HepG2 (cell line): ENCODE measurements around the gene SFT2D1. TPM values are rescaled to one million over a fixed set of nuclear protein-coding genes. Genes with fewer than 3 reads are reported as not detected.

Source experiments
- ELF1 ChIP-seq: sonication (generic); formaldehyde crosslinking; IDR thresholded peaks from 2 replicates; pipeline ENCODE4 v1.4.0; 2020; ENCODE audit warnings: missing genetic modification reagents
- FOSL2 ChIP-seq: sonication (generic); formaldehyde crosslinking; IDR thresholded peaks from 2 replicates; pipeline ENCODE4 v1.4.0; 2020; ENCODE audit warnings: missing genetic modification reagents
- HMG20B ChIP-seq: conservative IDR thresholded peaks from 2 replicates; pipeline ENCODE4 v1.6.1; 2016; ENCODE audit warnings: missing genetic modification reagents, missing compliant biosample characterization
- HNF1A ChIP-seq, 2 experiments: sonication (generic) in 1 of 2; formaldehyde crosslinking in 1 of 2; IDR thresholded peaks; 2 replicates each; pipeline versions ENCODE4 v1.4.0 to v1.6.1; 2016 to 2020; ENCODE audit warnings: borderline replicate concordance in 1 of 2, low read depth in 1 of 2, mild to moderate bottlenecking in 1 of 2, missing genetic modification reagents in 1 of 2
- HOMEZ ChIP-seq: IDR thresholded peaks from 2 replicates; pipeline ENCODE4 v1.6.1; 2016; ENCODE audit warnings: low read depth
- MAZ ChIP-seq, 2 experiments: sonication (generic) in 1 of 2; formaldehyde crosslinking in 1 of 2; IDR thresholded peaks; 2 replicates each; pipeline versions ENCODE4 v1.5.0 to v1.6.1; 2012 to 2020; ENCODE audit warnings: low read depth in 2 of 2, mild to moderate bottlenecking in 2 of 2, borderline replicate concordance in 1 of 2, improper control_type of control experiment in 1 of 2, low read length in 1 of 2, missing genetic modification reagents in 1 of 2, moderate library complexity in 1 of 2
- MXD4 ChIP-seq: IDR thresholded peaks from 2 replicates; pipeline ENCODE4 v1.6.1; 2016; ENCODE audit warnings: mild to moderate bottlenecking, missing biosample characterization, missing genetic modification reagents
- NFKB2 ChIP-seq: sonication (generic); formaldehyde crosslinking; IDR thresholded peaks from 2 replicates; pipeline ENCODE4 v1.4.0; 2020; ENCODE audit warnings: missing genetic modification reagents, borderline replicate concordance
- PITX1 ChIP-seq: sonication (generic); formaldehyde crosslinking; IDR thresholded peaks from 2 replicates; pipeline ENCODE4 v1.5.1; 2020; ENCODE audit warnings: mild to moderate bottlenecking, missing genetic modification reagents
- RAD21 ChIP-seq: fragments of 450-650 bp; formaldehyde crosslinking; IDR thresholded peaks from 2 replicates; pipeline ENCODE4 v1.5.0; 2020; ENCODE audit warnings: mild to moderate bottlenecking
- RBM39 ChIP-seq: fragments of 200-400 bp; formaldehyde crosslinking; IDR thresholded peaks from one replicate; pipeline ENCODE4 v1.6.1; 2018; ENCODE audit warnings: antibody characterized with exemption, mild to moderate bottlenecking, low read depth, low read length; ENCODE audit not compliant: poor library complexity, severe bottlenecking
- RFX1 ChIP-seq: fragments of 450-650 bp; IDR thresholded peaks from 2 replicates; pipeline ENCODE4 v1.6.1; 2017
- STAG1 ChIP-seq: sonication (generic); formaldehyde crosslinking; IDR thresholded peaks from 2 replicates; pipeline ENCODE4 v1.4.0; 2020; ENCODE audit warnings: missing genetic modification reagents
- TARDBP ChIP-seq: sonication (generic); formaldehyde crosslinking; IDR thresholded peaks from 2 replicates; pipeline ENCODE4 v1.8.0; 2022; ENCODE audit warnings: mild to moderate bottlenecking, missing genetic modification reagents
- ZMYM4 ChIP-seq: sonication (generic); formaldehyde crosslinking; IDR thresholded peaks from 2 replicates; pipeline ENCODE4 v1.8.1; 2023; ENCODE audit warnings: mild to moderate bottlenecking, missing genetic modification reagents
- ZNF274 ChIP-seq: sonication (generic); formaldehyde crosslinking; IDR thresholded peaks from 2 replicates; pipeline ENCODE4 v1.5.1; 2020; ENCODE audit warnings: mild to moderate bottlenecking, missing genetic modification reagents
- ZNF280D ChIP-seq: sonication (generic); formaldehyde crosslinking; IDR thresholded peaks from 2 replicates; pipeline ENCODE4 v1.5.1; 2020; ENCODE audit warnings: mild to moderate bottlenecking, missing genetic modification reagents
- ZNF614 ChIP-seq: IDR thresholded peaks from 2 replicates; pipeline ENCODE4 v1.6.1; 2018; ENCODE audit warnings: missing biosample characterization, missing genetic modification reagents, inconsistent platforms, borderline replicate concordance
- ZNF652 ChIP-seq: IDR thresholded peaks from 2 replicates; pipeline ENCODE4 v1.6.1; 2016; ENCODE audit warnings: low read depth, borderline replicate concordance
- ZNF883 ChIP-seq: sonication (generic); formaldehyde crosslinking; IDR thresholded peaks from 2 replicates; pipeline ENCODE4 v1.5.1; 2020; ENCODE audit warnings: mild to moderate bottlenecking, missing genetic modification reagents; ENCODE audit errors: not compliant biosample characterization
- ZNF891 ChIP-seq: sonication (generic); formaldehyde crosslinking; IDR thresholded peaks from 2 replicates; pipeline ENCODE4 v1.5.0; 2020; ENCODE audit warnings: mild to moderate bottlenecking, missing genetic modification reagents
- polyA plus RNA-seq, 8 experiments: library from polyadenylated mRNA; depleted of rRNA in 3 of 8; stranded (reverse) in 7 of 8; unstranded in 1 of 8; fragments of >200 nt; fragmentation: Illumina TruSeq in 4 of 8; extraction: Trizol in 4 of 8; gene quantifications; 2 replicates each; pipeline versions ENCODE4 v1.2.1 to v1.2.3, GENCODE V29; 2011 to 2016; ENCODE audit warnings: low read depth in 4 of 8, missing spikeins in 1 of 8, mixed read lengths in 1 of 8; ENCODE audit not compliant: insufficient read depth in 1 of 8
- total RNA-seq, 5 experiments: library from RNA; depleted of rRNA; stranded (reverse); fragments of >200 nt; fragmentation: Illumina TruSeq; extraction: Trizol; gene quantifications; 2 replicates each; pipeline ENCODE4 v1.2.3, GENCODE V29; 2016; ENCODE audit warnings: low read depth in 1 of 5

The SFT2D1 gene
- total and polyA plus RNA-seq, 2 of the 13 experiments (the other 11 are each of a cell fraction or from before 2014, with no cell fraction given) = 115 to 147 TPM

GRCh38 chr6:166330612-166331011 lies 11.7 kb downstream of the SFT2D1 start (continued):
- peak; percentile 75; the same call in 1 of the 2 replicates for TF ChIP-seq ZNF280D (CRISPR knock-in tag)
- TF ChIP-seq ZNF274 (CRISPR knock-in tag) = peak; percentile 66; the same call in 1 of the 2 replicates
- TF ChIP-seq ZNF614 (CRISPR knock-in tag) = peak; percentile 68; the same call in 1 of the 2 replicates
- peak; percentile 81 for TF ChIP-seq STAG1 (CRISPR knock-in tag)
- peak; percentile 39 for TF ChIP-seq ZNF883
- TF ChIP-seq TARDBP = peak; percentile 56; the same call in 1 of the 2 replicates
- peak; percentile 12; the same call in 1 of the 2 replicates for TF ChIP-seq HNF1A (IDR thresholded peaks at IDR 0.05; ENCODE audit: low read depth)
- TF ChIP-seq HNF1A (CRISPR knock-in tag; IDR thresholded peaks at IDR 0.05; ENCODE audit: borderline replicate concordance) = no peak
- TF ChIP-seq MXD4 = peak; percentile 66; the same call in 1 of the 2 replicates
- TF ChIP-seq RAD21 (CRISPR knock-in tag) = peak; percentile 93
- TF ChIP-seq ELF1 (CRISPR knock-in tag) = 0 out of 2 replicates have a peak, but pooled peaks have one; percentile 46
- TF ChIP-seq ZNF652 (CRISPR knock-in tag) = peak; percentile 34; the same call in 1 of the 2 replicates
- TF ChIP-seq RBM39 = peak; percentile 33
- TF ChIP-seq RFX1 = no peak
- TF ChIP-seq FOSL2 (CRISPR knock-in tag) = peak; percentile 62
- peak; percentile 98 for TF ChIP-seq ZMYM4
- peak; percentile 87 for TF ChIP-seq MAZ (IDR thresholded peaks at IDR 0.05; ENCODE audit: borderline replicate concordance, low read depth, low read length)
- TF ChIP-seq MAZ (CRISPR knock-in tag; IDR thresholded peaks at IDR 0.05; ENCODE audit: low read depth) = 0 out of 2 replicates have a peak, but pooled peaks have one; percentile 58
- TF ChIP-seq ZNF891 (CRISPR knock-in tag) = peak; percentile 88
- TF ChIP-seq HMG20B (CRISPR knock-in tag) = peak; percentile 58; the same call in 1 of the 2 replicates
- TF ChIP-seq NFKB2 (CRISPR knock-in tag) = peak; percentile 55; the same call in 1 of the 2 replicates
- TF ChIP-seq PITX1 (CRISPR knock-in tag) = peak; percentile 76; the same call in 1 of the 2 replicates
- TF ChIP-seq HOMEZ (CRISPR knock-in tag) = peak; percentile 94
